GM19193 (cell line): ENCODE results near the gene SP100.
A peak's percentile ranks its signal among the peaks of the same experiment; 100 is the strongest.

ENCODE experiments used
- POLR2A ChIP-seq: IDR thresholded peaks from 4 replicates; pipeline ENCODE4 v1.6.1; 2011; ENCODE audit not compliant: insufficient read depth, insufficient read length; ENCODE audit errors: extremely low read depth

SP100 gene

DNA sequence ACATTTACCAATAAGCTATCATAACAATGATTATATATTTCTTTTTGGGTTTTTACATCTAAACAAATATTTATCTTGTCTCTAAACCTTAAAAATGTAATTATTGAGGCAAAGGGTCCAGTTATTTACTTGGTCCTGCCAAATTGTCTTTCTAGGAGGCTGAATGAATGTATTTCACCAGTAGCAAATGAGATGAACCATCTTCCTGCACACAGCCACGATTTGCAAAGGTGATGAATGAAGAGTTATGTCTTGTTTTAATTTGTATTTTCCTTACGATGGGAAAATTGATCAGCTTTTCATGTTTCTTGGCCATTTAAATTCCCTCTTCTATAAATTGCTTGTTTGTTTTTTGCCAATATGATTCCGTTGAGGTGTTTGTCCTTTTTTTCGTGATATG lies 1.4 kb downstream of the SP100 start:
- no peak for TF ChIP-seq POLR2A

- TF ChIP-seq POLR2A: no peak
Measured at GRCh38 chr2:230418341-230419016, 2.5 kb downstream of the SP100 start.

DNA sequence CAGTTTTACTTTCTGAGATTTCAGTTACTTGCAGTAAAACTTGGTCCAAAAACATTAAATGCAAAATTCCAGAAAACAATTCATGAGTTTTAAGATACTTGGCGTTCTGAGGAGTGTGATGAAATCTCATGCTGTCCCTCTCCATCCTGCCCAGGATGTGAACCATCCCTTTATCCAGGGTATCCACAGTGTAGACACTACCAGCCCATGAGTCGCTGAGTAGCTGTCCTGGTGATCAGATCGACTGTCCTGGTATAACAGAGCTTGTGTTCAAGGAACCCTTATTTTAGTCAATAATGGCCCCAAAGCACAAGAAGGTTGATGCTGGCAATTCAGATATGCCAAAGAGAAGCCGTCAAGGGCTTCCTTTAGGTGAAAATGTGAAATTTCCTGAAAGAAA lies 3.2 kb downstream of the SP100 start:
- no peak for TF ChIP-seq POLR2A

GRCh38 chr2:230422149-230422548 lies 6.1 kb downstream of the SP100 start:
- TF ChIP-seq POLR2A: no peak

- TF ChIP-seq POLR2A: no peak
Measured at GRCh38 chr2:230423851-230424458, 8.0 kb downstream of the SP100 start.

- no peak for TF ChIP-seq POLR2A
Measured at GRCh38 chr2:230425377-230425776, 9.4 kb downstream of the SP100 start.

DNA sequence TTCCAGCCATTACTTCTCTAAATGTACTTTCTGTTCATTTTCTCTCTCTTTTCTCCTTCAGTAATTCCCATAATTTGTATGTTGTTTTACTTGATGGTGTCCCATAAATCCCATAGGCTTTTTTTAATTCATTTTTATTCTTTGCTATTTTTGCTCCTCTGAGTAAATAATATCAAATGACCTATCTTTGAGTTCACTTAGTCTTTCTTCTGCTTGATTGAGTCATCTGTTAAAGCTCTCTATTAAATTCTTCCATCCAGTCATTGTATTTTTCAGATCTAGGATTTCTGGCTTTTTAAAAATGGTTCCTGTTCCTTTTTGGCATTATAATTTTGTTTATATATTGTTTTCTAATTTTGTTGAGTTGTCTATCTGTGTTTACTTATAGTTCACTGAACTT lies 13.5 kb downstream of the SP100 start:
- no peak for TF ChIP-seq POLR2A

- TF ChIP-seq POLR2A: no peak
Measured at GRCh38 chr2:230430957-230431910, 15.2 kb downstream of the SP100 start.

DNA sequence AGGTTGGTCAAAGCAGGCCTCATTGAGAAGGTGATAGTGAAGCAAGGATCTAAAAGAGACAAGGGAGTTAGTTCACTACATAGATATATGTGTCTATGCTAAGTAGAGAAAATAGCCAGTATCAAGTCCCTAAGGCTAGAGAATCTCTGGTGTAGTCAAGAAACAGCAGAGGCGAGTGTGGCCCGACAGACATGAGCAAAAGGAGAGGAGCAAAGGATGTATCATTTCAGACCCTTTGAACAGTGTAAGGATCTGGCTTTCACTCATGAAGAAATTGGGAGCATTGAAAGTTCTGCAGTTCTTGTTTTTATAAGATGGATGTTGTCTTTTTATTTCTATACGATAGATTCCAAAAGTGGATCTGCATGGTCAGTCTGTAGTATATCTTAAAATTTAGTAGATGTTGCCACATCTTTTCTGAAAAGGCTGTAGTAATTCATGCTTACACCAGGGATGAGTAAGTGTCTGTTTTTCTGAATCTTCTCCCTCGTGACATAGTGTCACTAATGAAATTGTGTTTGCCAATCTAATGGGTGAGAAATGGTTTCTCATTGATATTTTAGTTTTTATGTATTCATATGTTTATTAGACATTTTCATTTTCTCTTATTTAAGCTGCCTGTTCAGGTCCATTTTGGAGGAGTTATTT lies 18.8 kb downstream of the SP100 start:
- no peak for TF ChIP-seq POLR2A

DNA sequence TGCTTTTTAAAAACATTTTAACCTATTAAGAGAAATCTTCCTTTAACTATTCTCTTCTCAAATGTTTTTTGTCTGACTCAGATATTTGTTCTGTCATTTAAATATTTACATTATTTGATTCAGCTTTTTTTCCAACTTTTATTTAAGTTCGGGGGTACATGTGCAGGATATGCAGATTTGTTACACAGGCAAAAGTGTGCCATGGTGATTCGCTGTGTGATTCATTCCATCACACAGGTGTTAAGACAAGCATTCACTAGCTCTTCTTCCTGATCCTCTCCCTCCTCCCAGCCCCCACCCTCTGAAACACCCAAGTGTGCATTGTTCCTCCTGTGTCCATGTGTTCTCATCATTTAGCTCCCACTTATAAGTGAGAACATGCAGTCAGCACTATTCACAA lies 19.4 kb downstream of the SP100 start:
- TF ChIP-seq POLR2A: no peak

GRCh38 chr2:230439590-230439989 lies 23.6 kb downstream of the SP100 start:
- TF ChIP-seq POLR2A: no peak

GRCh38 chr2:230441227-230441897 lies 25.4 kb downstream of the SP100 start:
- no peak for TF ChIP-seq POLR2A

GRCh38 chr2:230443541-230443940 lies 27.5 kb downstream of the SP100 start:
- no peak for TF ChIP-seq POLR2A

DNA sequence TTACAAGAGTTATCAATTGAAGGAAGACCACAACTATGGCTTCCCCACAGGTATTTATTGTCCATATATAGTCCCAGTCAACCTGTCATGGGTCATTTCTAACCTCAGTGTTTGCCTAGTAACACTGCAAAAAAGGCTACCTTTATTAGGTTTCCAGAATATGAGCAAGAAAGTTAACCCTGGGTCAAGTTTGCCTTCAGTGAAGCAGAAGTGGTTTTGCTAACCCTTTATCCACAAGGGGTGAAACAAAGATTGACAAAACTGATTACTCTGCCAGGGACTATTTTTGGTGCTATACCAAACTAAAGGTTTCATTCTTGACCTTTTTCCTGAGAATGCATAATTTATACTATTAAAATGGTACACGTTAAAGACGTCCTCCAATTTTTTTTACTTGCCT lies 28.8 kb downstream of the SP100 start:
- TF ChIP-seq POLR2A: peak; percentile 1

DNA sequence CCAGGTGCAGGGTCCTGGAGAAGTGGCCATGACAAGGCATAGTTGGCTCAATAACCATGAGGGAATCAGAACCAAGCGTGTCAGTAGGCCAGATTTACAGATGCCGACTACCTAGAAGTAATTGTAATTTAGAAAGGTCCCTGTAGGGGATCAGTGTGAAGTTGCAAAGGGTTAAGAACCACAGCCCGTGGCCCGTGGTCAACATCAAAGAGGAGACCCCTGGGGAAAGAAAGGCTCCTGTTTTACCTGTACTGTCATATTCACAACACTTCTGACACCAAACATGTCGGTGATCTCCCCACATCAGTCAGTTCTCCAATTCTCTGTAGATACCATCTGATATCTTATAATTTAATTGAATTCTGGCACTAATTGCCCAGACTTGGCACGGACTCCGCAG lies 31.0 kb downstream of the SP100 start:
- no peak for TF ChIP-seq POLR2A
